SK-N-DZ (cell line): Measurements from ENCODE around the gene TEKT5.
"Not testable (repeated sequence)": the region's sequence is repeated elsewhere in the genome, so short reads cannot be mapped to it uniquely, and the experiment has no call there.

Experiments used
- DNase-seq: peaks from one replicate; pipeline ENCODE4 v3.0.0-alpha.2; 2015; ENCODE audit warnings: low spot score

Gene TEKT5

GRCh38 chr16:10660950-10661635 is 33.6 kb downstream of the TEKT5 start:
- no peak for DNase-seq

DNA sequence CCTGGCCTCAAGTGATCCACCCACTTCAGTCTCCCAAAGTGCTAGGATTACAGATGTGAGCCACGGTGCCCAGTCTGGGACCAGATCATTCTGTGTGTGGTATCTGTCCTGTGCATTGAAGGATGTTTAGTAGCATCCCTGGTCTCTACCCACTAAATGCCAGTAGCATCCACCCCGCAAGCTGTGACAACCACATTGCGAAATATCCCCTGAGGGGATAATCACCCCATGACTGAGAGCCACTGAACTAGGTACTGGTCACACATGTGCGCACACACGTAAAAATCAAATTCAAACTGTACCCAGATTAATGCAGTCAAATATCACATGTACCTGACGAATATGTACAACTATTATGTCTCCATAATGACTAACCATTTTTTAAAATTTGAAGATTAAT is 35.8 kb downstream of the TEKT5 start:
- no peak for DNase-seq

- no peak for DNase-seq
Measured at GRCh38 chr16:10657925-10658324, 36.8 kb downstream of the TEKT5 start.

DNA sequence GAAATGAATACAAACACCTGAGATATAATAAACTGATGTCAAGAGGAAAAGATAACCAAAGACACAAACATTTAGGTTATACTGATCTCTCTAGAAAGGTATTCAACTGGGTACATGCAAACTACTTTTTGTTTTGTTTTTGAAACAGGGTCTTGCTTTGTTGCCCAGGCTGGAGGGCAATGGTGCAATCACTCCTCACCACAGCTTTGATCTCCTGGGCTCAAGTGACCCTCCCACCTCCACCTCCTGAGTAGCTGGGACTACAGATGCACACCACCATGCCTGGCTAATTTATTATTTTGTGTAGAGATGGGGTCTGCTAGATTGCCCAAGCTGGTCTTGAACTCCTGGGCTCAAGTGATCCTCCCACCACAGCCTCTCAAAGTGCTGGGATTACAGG is 38.1 kb downstream of the TEKT5 start:
- no peak for DNase-seq

DNA sequence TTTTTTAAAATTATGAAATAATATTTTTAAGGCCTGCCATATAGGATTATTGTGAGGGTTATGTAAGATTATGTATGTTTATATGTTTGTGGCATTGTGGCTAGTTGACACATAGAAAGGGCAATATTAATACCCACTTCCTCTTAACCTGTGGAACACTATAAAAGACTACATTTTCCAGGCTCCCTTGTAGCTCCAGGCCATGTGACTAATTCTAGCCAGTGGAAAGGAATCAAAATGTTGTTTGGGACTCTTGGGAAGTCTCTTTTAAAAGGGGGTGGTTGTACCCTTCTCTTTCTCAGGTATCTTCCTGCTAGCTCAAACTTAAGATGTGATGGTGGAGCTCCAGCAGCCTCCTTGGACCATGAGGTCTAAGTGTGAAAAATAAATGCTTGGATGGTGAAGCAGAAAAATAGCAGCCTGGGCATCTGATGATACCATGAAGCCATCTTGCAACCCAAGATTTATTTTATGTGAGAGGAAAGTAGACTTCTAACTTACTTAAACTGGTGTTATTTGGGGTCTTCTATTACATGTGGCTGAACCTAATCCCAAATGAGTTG is 39.2 kb downstream of the TEKT5 start:
- DNase-seq, result no peak

DNA sequence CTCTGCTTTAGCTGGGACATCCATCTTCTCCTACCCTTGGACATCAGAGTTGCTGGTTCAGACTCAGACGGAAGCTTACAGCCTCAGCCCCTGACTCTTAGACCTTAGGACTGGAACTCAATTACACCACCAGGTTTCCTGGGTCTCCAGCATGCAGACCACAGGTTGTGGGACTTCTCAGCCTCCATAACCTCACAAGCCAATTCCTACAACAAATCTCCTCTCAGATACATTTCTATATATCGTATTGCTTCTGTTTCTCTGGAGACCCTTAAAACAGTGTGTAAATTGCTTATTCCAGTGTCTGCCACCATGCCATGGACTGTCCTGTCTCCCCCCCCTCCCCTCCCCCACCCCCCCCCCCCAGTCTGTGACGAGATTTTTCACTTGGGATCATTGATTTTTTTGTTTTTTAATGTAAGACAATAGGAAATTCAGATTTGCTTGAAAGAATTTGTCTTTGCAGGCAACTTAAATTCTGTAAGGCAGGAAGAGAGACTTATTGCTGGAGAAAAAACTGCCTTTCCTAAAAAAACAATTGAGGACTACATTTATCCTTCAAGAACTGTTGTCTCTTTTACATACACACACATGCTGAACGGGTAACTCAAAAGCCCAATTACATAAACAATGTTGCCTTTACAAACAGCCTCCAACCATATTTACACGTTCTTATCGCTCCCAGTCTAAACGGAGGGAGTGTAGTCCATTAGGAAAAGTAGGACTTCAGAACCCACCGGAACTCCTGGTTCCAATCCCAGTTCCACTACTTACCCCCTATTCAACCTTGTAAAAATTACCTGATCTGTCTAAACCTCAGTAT is 39.9 kb downstream of the TEKT5 start:
- no peak for DNase-seq

GRCh38 chr16:10652730-10653590 is 41.8 kb downstream of the TEKT5 start:
- no peak for DNase-seq

DNA sequence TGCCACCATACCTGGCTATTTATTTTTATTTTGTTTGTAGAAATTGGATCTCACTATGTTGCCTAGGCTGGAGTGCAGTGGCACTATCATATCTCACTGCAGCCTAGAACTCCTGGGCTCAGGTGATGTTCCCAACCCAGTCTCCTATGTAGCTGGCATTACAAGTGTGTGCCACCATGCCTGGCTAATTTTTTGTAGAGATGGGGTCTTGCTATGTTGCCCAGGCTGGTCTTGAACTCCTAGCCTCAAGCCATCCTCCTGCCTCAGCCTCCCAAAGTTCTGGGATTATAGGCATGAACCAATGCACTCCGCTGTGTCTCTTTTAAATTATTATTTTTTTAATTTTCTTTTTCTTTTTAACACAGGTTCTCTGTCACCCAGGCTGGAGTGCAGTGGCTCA is 45.6 kb downstream of the TEKT5 start:
- not testable (repeated sequence) for DNase-seq

- no peak for DNase-seq
Measured at GRCh38 chr16:10647721-10648296, 46.9 kb downstream of the TEKT5 start.

DNA sequence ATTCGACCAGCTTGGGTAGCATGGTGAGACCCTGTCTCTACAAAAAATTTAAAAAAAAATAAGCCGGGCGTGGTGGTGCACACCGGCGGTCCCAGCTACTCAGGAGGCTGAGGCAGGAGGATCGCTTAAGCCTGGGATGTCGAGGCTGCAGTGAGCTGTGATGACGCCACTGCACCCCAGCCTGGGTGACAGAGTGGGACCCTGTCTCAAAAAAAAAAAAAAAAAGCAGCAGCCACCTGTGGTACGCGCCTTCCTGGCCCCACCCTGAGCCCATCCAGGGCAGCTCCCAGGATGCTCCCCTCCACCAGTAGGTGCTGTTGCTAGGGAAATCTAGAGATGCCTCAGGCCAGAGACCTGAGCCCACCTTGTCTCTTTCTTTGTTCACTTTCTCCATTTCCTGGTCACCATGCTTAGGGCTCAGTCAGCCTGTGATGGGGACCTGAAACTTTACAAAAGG is 47.4 kb downstream of the TEKT5 start:
- no peak for DNase-seq

DNA sequence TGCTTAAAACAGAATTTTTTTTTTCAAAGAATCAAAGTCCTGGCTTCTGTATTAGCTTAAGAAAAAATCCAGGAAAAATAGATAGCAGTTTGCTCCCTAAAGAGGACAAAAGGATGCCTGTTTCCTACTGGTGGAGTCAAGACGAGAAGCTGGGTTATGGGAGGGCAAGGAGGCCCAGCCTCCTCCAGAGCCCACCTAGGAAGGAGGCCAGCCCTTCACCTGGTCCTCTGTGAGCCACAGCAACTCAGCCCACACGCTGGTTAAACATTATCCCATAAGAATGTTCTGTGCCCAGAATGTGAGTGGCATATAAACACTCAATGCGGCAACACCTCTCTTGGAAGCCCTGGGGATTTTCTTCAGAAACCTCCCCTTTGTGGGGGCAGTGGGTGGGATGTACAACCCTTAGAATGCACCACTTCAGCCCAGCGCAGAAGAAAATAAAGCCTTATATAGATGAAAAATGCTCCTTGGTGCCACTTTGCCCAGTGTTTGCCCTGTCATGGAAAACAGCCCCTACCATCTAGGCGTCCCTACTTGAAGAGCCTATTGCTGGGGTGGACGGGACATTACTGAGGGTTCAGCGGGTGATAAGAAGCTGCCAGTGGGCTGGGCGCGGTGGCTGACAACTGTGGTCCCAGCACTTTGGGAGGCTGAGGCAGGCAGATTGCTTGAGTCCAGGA is 48.0 kb downstream of the TEKT5 start:
- no peak for DNase-seq

- no peak for DNase-seq
Measured at GRCh38 chr16:10646228-10646580, 48.5 kb downstream of the TEKT5 start.

DNA sequence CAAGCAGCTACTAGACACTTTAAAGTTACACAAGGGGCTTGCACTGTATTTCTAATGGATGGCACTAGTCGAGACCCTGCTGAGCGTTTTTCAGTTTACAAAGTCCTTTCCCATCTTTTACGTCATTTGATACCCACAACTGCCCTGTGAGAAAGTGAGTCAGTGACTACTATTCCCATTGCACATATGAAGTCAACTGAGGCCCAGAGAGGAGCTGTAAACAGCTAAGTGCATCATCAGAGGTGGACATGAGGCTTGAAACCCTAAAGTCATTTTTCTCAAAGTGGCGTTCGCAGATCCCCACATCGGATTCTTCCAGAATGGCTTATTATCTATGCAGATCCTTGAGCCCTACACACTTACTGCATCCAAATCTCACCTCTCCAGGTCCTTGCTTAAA is 50.6 kb downstream of the TEKT5 start:
- DNase-seq, result no peak

DNA sequence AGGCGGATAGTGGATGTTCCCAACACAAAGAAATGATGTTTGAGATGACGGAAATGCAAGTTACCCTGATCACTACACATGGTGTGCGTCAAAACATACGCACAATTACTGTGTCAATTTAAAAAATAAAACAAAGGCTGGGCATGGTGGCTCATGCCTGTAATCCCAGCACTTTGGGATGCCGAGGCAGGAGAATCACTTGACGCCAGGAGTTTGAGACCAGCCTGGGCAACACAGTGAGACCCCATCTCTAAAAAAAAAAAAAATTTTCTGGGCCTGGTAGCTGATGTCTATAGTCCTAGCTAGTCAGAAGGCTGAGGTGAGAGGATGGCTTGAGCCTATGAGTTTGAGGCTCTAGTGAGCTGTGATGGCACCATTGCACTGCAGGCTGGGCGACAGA is 51.8 kb downstream of the TEKT5 start:
- DNase-seq, result no peak

DNA sequence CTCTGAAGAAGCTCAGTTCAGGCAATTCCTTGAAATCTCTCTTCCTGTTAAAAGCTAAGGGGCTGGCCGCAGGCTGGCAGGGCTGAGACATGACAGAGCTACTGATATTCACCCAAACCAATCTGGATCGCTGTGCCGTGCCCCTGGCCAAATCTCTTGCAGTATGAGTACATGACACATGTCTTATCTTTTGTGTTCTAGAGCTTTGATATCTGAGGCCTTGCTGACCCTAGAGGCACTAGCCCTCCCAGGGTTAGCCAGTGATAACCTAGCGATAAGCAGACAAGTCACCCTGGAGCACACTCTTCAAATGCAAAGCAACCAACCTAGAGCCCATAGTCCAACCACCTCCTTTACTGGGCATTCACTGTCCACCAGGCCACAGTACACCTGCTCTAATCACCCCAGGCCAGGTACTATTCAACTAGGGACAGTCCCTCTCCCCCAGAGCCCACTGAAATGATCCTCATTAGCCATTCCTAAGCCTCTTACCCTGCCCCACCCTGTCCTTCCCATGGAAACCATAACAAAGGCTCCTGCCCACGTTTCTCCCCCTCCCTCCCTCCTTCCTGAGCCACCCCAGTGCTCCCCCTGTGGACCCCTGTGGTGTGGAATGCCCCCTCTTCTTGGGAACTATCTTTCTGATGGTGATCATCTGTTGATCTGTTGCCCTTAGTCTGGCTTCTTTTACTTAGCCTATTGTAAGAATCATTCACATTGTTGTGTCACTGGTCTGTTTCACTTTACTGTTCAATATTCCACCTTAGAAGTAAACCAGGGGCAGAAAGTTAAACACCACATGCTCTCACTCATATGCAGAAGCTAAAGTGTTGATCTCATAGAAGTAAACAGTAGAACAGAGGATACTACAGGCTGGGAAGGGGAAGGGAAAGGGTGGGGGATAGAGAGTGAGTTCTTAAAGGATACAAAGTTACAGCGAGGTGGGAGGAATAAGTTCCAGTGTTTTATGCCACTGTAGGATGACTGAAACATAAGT is 52.5 kb downstream of the TEKT5 start:
- DNase-seq, result no peak

DNA sequence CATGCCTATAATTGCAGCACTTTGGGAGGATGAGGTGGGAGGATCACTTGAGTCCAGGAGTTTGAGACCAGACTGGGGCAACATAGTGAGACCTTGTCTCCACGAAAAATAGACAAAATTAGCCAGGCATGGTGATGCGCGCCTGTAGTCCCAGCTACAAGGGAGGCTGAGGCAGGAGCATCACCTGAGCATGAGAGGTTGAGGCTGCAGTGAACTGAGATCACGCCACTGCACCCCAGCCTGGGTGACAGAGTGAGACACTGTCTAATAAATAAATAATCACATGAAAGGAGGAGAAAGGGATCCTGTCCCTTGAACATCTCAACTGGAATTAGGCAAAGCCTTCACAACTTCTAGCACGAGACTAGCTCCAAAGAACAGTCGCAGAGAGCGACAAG is 53.2 kb downstream of the TEKT5 start:
- no peak for DNase-seq

DNA sequence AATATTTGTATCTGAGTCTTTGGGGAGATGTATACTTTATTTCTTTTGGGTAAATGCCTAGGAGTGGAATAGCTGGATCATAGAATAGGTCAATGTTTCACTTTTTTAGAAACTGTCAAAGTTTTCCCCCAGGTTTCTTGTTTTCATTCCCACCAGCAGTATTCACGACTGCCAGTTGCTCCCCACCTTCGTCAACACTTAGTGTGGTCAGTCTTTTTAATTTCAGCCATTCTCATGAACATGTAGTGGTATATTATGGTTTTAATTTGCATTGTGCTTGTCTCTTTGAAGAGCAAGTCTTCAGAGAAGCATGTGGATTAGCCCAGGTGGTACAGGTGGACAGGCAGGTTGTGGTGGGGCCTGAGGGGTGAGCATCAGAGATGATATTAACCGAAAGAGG is 53.8 kb downstream of the TEKT5 start:
- DNase-seq, result no peak

GRCh38 chr16:10638101-10638500 is 56.6 kb downstream of the TEKT5 start:
- DNase-seq, result no peak

GRCh38 chr16:10637337-10638037 is 57.2 kb downstream of the TEKT5 start:
- DNase-seq, result no peak
